Peyer's patch (tissue), 4 donors: ENCODE measurements around the gene IL1RN.

Source experiments
- CTCF ChIP-seq, 6 experiments: fragments of 450-650 bp in 4 of 6; fragments of 200-600 bp in 2 of 6; sonication (generic) in 1 of 6; IDR thresholded peaks; one replicate each; pipeline ENCODE4 v1.5.1; 2017 to 2019; ENCODE audit warnings: antibody characterized with exemption in 6 of 6, mild to moderate bottlenecking in 3 of 6, moderate library complexity in 1 of 6
- POLR2A ChIP-seq, 2 donors: fragments of 450-650 bp; IDR thresholded peaks; one replicate each; pipeline ENCODE4 v1.5.1; 2017; ENCODE audit warnings: antibody characterized with exemption in 2 of 2, mild to moderate bottlenecking in 2 of 2, moderate library complexity in 2 of 2

GRCh38 chr2:113157118-113157896 lies 29.9 kb downstream of the IL1RN start:
- TF ChIP-seq CTCF (IDR thresholded peaks at IDR 0.05): no peak
- TF ChIP-seq POLR2A (IDR thresholded peaks at IDR 0.05): peak; percentile 38 to 49
